ENCODE results near the gene NRIP1.

DNA sequence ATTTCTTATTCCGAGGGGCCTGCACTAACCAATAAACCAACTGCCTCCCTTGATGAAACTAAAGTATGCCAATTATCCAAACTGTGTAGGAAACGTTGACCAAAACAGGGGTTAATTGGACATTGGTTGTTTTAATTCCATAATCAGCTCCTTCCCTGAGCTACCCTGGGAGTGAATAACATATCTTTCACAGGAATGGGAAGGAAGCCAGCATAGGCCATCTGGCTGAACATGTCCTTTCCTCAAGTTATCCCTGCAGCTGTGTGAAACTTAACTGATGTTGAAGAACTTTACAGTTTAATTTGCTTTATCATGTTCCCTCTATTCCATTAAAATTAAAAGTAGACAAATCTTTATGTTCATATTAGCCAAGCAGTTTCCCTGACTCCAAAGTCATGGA lies 75.4 kb downstream of the NRIP1 start:
- TF ChIP-seq, protein P1, sequence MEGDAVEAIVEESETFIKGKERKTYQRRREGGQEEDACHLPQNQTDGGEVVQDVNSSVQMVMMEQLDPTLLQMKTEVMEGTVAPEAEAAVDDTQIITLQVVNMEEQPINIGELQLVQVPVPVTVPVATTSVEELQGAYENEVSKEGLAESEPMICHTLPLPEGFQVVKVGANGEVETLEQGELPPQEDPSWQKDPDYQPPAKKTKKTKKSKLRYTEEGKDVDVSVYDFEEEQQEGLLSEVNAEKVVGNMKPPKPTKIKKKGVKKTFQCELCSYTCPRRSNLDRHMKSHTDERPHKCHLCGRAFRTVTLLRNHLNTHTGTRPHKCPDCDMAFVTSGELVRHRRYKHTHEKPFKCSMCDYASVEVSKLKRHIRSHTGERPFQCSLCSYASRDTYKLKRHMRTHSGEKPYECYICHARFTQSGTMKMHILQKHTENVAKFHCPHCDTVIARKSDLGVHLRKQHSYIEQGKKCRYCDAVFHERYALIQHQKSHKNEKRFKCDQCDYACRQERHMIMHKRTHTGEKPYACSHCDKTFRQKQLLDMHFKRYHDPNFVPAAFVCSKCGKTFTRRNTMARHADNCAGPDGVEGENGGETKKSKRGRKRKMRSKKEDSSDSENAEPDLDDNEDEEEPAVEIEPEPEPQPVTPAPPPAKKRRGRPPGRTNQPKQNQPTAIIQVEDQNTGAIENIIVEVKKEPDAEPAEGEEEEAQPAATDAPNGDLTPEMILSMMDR (IDR thresholded peaks at IDR 0.05; ENCODE audit: low read depth, low read length, poor library complexity, severe bottlenecking): no peak
- no peak for TF ChIP-seq EZH2phosphoT487 (IDR thresholded peaks at IDR 0.05; ENCODE audit: borderline replicate concordance, low read length)

Measured in DOHH2 (cell line).